ENCODE results near the gene VDR. TPM values are rescaled to one million over a fixed set of nuclear protein-coding genes. Genes with fewer than 3 reads are reported as not detected.
A peak's percentile ranks its signal among the peaks of the same experiment; 100 is the strongest.
"Not testable (repeated sequence)": the region's sequence is repeated elsewhere in the genome, so short reads cannot be mapped to it uniquely, and the experiment has no call there.

The VDR gene
- total RNA-seq, 1 donor from 2014 or later, result not detected

DNA sequence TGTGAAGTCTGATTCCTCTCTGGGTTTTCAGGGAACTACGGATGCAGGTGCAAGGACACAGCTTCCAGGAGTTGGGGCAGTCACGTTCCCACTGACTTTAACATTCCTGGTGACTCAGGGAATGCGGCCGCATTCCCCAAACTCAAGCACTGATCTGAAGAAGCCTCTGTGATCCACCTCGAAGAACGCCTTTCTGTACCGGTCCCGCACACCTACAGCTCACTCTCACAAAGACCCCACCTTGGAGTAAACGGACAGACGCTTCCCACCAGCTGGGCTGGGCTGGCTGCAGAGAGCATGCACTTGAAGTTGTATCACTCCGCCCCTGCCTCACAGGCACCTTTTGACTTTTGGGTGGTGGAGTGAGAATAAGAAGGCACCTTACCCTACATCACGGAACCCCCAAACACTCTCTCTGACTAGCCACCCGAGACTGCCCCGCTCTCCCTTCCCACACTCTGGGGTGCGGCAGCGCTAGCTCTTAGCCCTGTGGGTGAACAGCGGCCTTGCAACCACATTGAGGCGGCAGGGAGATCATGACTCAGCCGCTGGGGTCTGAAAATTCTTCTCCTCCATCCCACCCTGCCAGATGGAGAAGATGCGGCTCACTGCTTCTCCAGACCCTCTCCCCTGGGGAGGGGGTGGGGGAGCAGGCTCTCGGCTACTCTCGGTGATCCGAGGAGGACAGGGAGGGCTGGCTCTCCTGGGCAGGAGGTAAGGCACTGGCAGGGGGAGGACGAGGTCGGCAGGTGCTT lies 61.4 kb downstream of the VDR start:
- peaks cover 7% of the 10 kb centered on the region for H3K27me3 Mint-ChIP-seq (ENCODE audit: insufficient read depth, low read depth)
- Histone ChIP-seq H3K4me2 (no peak overlapping the region), H3F3A (ENCODE audit: low read depth) (no peaks in the 10 kb centered on the region), H3K9me3 (ENCODE audit: low read depth) (no peaks in the 10 kb centered on the region), H3K27me3 (no peaks in the 10 kb centered on the region), H3K4me3 (no peak overlapping the region), H3K4me1 (no peaks in the 10 kb centered on the region), H3K9ac (no peak overlapping the region), H3K27ac (no peak overlapping the region), H3K36me3 (no peaks in the 10 kb centered on the region), H2AFZ (replicated peaks) (no peak overlapping the region), H4K20me1 (ENCODE audit: low read depth) (no peaks in the 10 kb centered on the region), H3K79me2 (ENCODE audit: low read depth) (no peaks in the 10 kb centered on the region)
- no peak overlapping the region for H3K27ac Mint-ChIP-seq
- H3K4me3 Mint-ChIP-seq, result peak overlapping the region; percentile 12
- H3K4me1 Mint-ChIP-seq, result peaks cover 4% of the 10 kb centered on the region
- TF ChIP-seq, protein P1, sequence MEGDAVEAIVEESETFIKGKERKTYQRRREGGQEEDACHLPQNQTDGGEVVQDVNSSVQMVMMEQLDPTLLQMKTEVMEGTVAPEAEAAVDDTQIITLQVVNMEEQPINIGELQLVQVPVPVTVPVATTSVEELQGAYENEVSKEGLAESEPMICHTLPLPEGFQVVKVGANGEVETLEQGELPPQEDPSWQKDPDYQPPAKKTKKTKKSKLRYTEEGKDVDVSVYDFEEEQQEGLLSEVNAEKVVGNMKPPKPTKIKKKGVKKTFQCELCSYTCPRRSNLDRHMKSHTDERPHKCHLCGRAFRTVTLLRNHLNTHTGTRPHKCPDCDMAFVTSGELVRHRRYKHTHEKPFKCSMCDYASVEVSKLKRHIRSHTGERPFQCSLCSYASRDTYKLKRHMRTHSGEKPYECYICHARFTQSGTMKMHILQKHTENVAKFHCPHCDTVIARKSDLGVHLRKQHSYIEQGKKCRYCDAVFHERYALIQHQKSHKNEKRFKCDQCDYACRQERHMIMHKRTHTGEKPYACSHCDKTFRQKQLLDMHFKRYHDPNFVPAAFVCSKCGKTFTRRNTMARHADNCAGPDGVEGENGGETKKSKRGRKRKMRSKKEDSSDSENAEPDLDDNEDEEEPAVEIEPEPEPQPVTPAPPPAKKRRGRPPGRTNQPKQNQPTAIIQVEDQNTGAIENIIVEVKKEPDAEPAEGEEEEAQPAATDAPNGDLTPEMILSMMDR (IDR thresholded peaks at IDR 0.05), result no peak
- TF ChIP-seq EZH2 (IDR thresholded peaks at IDR 0.05) (no peak), EZH2phosphoT487 (IDR thresholded peaks at IDR 0.05) (no peak)
- no peaks in the 10 kb centered on the region for H3K9me3 Mint-ChIP-seq
- no peaks in the 10 kb centered on the region for H3K36me3 Mint-ChIP-seq
- peak; percentile 34 for DNase-seq (ENCODE audit: low spot score)

DNA sequence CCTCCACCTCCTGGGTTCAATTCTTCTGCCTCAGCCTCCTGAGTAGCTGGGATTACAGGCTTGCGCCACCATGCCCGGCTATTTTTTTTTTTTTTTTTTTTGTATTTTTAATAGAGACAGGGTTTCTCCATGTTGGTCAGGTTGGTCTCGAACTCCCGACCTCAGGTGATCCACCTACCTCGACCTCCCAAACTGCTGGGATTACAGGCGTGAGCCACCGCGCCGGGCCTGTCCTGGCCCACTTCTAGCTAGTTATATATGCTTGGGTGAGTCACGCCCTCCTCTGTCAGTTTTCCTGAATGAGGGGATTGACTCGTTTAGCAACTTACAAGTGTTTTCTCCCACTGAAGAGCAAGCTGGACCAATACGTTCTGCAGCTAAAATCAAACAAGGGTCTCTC lies 62.3 kb downstream of the VDR start:
- not testable (repeated sequence) for DNase-seq (ENCODE audit: low spot score); H3K9me3 Mint-ChIP-seq; H4K20me1 ChIP-seq (ENCODE audit: low read depth); H3K9ac ChIP-seq; H3K27ac ChIP-seq; H3K27ac Mint-ChIP-seq; H3F3A ChIP-seq (ENCODE audit: low read depth); H3K36me3 ChIP-seq; H3K4me1 ChIP-seq; H3K4me2 ChIP-seq; H3K4me3 Mint-ChIP-seq; H2AFZ ChIP-seq (replicated peaks); H3K79me2 ChIP-seq (ENCODE audit: low read depth); H3K36me3 Mint-ChIP-seq; H3K4me3 ChIP-seq; H3K9me3 ChIP-seq (ENCODE audit: low read depth); H3K27me3 ChIP-seq
- H3K4me1 Mint-ChIP-seq, result peaks cover 11% of the 10 kb centered on the region
- peaks cover 12% of the 10 kb centered on the region for H3K27me3 Mint-ChIP-seq (ENCODE audit: insufficient read depth, low read depth)

DNA sequence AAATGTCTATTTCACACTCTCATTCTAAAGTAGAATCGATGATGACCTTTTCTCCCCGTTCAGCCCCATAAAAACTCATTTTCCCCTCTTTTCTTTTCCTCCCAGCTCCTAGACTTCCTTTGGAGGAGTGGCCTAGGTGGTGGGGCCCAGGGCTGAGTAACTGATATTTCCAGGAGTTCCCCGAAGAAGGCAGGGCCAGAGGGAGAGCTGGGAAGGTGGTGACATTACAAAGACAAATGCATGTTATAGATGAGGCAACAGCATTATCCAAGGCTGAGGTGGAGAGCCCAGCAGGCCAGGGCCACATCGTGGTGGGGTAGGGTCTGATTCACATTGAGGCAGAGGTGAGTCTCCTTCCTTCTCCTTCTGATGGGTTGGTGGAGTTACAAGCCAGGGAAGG lies 62.9 kb downstream of the VDR start:
- Histone ChIP-seq H4K20me1 (ENCODE audit: low read depth) (no peaks in the 10 kb centered on the region), H3K4me1 (no peaks in the 10 kb centered on the region), H3K36me3 (no peaks in the 10 kb centered on the region), H2AFZ (replicated peaks) (no peak overlapping the region), H3F3A (ENCODE audit: low read depth) (no peaks in the 10 kb centered on the region), H3K79me2 (ENCODE audit: low read depth) (no peaks in the 10 kb centered on the region), H3K9me3 (ENCODE audit: low read depth) (no peaks in the 10 kb centered on the region), H3K9ac (no peak overlapping the region), H3K4me2 (no peak overlapping the region), H3K27ac (no peak overlapping the region), H3K4me3 (no peak overlapping the region), H3K27me3 (no peaks in the 10 kb centered on the region)
- DNase-seq (ENCODE audit: low spot score), result no peak
- Mint-ChIP-seq H3K9me3 (no peaks in the 10 kb centered on the region), H3K4me3 (no peak overlapping the region), H3K4me1 (peaks cover 16% of the 10 kb centered on the region), H3K27me3 (ENCODE audit: insufficient read depth, low read depth) (peaks cover 12% of the 10 kb centered on the region), H3K36me3 (no peaks in the 10 kb centered on the region), H3K27ac (peak overlapping the region; percentile 63)
- TF ChIP-seq, protein P1 (IDR thresholded peaks at IDR 0.05), result no peak
- TF ChIP-seq EZH2 (IDR thresholded peaks at IDR 0.05) (no peak), EZH2phosphoT487 (IDR thresholded peaks at IDR 0.05) (no peak)

DNA sequence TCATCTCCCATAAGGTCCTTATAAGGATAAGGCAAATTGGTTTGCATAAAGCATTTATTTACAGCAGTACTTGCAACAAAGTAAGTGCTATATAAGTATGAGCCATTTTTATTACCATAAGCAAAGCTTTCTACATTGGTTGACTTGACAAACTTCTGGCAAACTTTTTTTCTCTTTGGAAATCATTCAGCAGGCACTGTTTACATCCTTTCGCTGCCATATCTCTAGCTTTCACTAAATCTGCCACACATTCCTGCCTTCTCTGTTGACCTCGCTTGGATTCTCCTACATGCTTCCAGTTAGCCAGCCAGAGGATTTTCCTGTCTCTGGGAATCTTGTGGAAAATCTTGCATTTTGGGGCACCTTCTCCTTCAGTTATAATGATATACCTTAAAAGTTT lies 63.3 kb downstream of the VDR start:
- no peak overlapping the region for H3K4me3 Mint-ChIP-seq
- H3K36me3 Mint-ChIP-seq, result no peaks in the 10 kb centered on the region
- Histone ChIP-seq H2AFZ (replicated peaks) (no peak overlapping the region), H3K4me3 (no peak overlapping the region), H3K36me3 (no peaks in the 10 kb centered on the region), H3K4me1 (no peaks in the 10 kb centered on the region), H3K9ac (no peak overlapping the region), H3K9me3 (ENCODE audit: low read depth) (no peaks in the 10 kb centered on the region), H3K27me3 (no peaks in the 10 kb centered on the region), H3K4me2 (no peak overlapping the region), H3K27ac (no peak overlapping the region), H3F3A (ENCODE audit: low read depth) (no peaks in the 10 kb centered on the region), H3K79me2 (ENCODE audit: low read depth) (no peaks in the 10 kb centered on the region), H4K20me1 (ENCODE audit: low read depth) (no peaks in the 10 kb centered on the region)
- peaks cover 12% of the 10 kb centered on the region for H3K27me3 Mint-ChIP-seq (ENCODE audit: insufficient read depth, low read depth)
- DNase-seq (ENCODE audit: low spot score), result no peak
- TF ChIP-seq EZH2 (IDR thresholded peaks at IDR 0.05) (no peak), EZH2phosphoT487 (IDR thresholded peaks at IDR 0.05) (no peak)
- H3K27ac Mint-ChIP-seq, result no peak overlapping the region
- H3K9me3 Mint-ChIP-seq, result no peaks in the 10 kb centered on the region
- H3K4me1 Mint-ChIP-seq, result peaks cover 20% of the 10 kb centered on the region
